ENCODE measurements around the gene TSPAN4.

- TF ChIP-seq ZNF280D (tag by site-specific recombination; IDR thresholded peaks at IDR 0.05) (no peak), ZNF639 (tag by site-specific recombination; IDR thresholded peaks at IDR 0.05) (no peak), ZEB2 (tag by site-specific recombination; IDR thresholded peaks at IDR 0.05) (no peak), TRIM28 (IDR thresholded peaks at IDR 0.05; ENCODE audit: borderline replicate concordance, low read length) (no peak), ZBTB20 (tag by site-specific recombination; IDR thresholded peaks at IDR 0.05) (no peak), ZNF404 (tag by site-specific recombination; IDR thresholded peaks at IDR 0.05) (no peak), ZNF23 (tag by site-specific recombination; IDR thresholded peaks at IDR 0.05; ENCODE audit: borderline replicate concordance) (no peak), IKZF3 (tag by site-specific recombination; IDR thresholded peaks at IDR 0.05) (no peak), GFI1B (tag by site-specific recombination; IDR thresholded peaks at IDR 0.05) (no peak), GLI4 (tag by site-specific recombination; IDR thresholded peaks at IDR 0.05) (no peak)
- TF ChIP-seq, protein P1, sequence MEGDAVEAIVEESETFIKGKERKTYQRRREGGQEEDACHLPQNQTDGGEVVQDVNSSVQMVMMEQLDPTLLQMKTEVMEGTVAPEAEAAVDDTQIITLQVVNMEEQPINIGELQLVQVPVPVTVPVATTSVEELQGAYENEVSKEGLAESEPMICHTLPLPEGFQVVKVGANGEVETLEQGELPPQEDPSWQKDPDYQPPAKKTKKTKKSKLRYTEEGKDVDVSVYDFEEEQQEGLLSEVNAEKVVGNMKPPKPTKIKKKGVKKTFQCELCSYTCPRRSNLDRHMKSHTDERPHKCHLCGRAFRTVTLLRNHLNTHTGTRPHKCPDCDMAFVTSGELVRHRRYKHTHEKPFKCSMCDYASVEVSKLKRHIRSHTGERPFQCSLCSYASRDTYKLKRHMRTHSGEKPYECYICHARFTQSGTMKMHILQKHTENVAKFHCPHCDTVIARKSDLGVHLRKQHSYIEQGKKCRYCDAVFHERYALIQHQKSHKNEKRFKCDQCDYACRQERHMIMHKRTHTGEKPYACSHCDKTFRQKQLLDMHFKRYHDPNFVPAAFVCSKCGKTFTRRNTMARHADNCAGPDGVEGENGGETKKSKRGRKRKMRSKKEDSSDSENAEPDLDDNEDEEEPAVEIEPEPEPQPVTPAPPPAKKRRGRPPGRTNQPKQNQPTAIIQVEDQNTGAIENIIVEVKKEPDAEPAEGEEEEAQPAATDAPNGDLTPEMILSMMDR (tag by site-specific recombination; IDR thresholded peaks at IDR 0.05): no peak
- TF ChIP-seq, protein P2, sequence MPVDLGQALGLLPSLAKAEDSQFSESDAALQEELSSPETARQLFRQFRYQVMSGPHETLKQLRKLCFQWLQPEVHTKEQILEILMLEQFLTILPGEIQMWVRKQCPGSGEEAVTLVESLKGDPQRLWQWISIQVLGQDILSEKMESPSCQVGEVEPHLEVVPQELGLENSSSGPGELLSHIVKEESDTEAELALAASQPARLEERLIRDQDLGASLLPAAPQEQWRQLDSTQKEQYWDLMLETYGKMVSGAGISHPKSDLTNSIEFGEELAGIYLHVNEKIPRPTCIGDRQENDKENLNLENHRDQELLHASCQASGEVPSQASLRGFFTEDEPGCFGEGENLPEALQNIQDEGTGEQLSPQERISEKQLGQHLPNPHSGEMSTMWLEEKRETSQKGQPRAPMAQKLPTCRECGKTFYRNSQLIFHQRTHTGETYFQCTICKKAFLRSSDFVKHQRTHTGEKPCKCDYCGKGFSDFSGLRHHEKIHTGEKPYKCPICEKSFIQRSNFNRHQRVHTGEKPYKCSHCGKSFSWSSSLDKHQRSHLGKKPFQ (tag by site-specific recombination; IDR thresholded peaks at IDR 0.05): no peak
These were observed 42.9 kb upstream of the TSPAN4 start for GRCh38 chr11:799641-800316.

Measured in HEK293 (cell line).